ENCODE results near the gene ZRANB3. TPM values are rescaled to one million over a fixed set of nuclear protein-coding genes. Genes with fewer than 3 reads are reported as not detected.

The ZRANB3 gene
- total RNA-seq, 1 experiment from 2014 or later: 13.6 TPM

GRCh38 chr2:135175177-135175576 is 355.8 kb downstream of the ZRANB3 start:
- no peak for DNase-seq (ENCODE audit: low spot score)

- no peak for DNase-seq (ENCODE audit: low spot score)
Measured at GRCh38 chr2:135174810-135175093, 356.3 kb downstream of the ZRANB3 start.

GRCh38 chr2:135174049-135174809 is 356.8 kb downstream of the ZRANB3 start:
- DNase-seq (ENCODE audit: low spot score): no peak

GRCh38 chr2:135169900-135170753 is 360.9 kb downstream of the ZRANB3 start:
- DNase-seq (ENCODE audit: low spot score): no peak

GRCh38 chr2:135168204-135168856 is 362.7 kb downstream of the ZRANB3 start:
- no peak for DNase-seq (ENCODE audit: low spot score)

- no peak for DNase-seq (ENCODE audit: low spot score)
Measured at GRCh38 chr2:135167273-135167672, 363.7 kb downstream of the ZRANB3 start.

GRCh38 chr2:135164431-135164830 is 366.6 kb downstream of the ZRANB3 start:
- no peak for DNase-seq (ENCODE audit: low spot score)

- DNase-seq (ENCODE audit: low spot score): no peak
Measured at GRCh38 chr2:135163901-135164300, 367.1 kb downstream of the ZRANB3 start.

GRCh38 chr2:135163306-135163705 is 367.7 kb downstream of the ZRANB3 start:
- DNase-seq (ENCODE audit: low spot score): no peak

GRCh38 chr2:135162786-135163185 is 368.2 kb downstream of the ZRANB3 start:
- DNase-seq (ENCODE audit: low spot score): no peak

GRCh38 chr2:135162377-135162776 is 368.6 kb downstream of the ZRANB3 start:
- DNase-seq (ENCODE audit: low spot score): no peak

- no peak for DNase-seq (ENCODE audit: low spot score)
Measured at GRCh38 chr2:135159191-135159590, 371.8 kb downstream of the ZRANB3 start.

- no peak for DNase-seq (ENCODE audit: low spot score)
Measured at GRCh38 chr2:135157856-135158255, 373.2 kb downstream of the ZRANB3 start.

GRCh38 chr2:135154962-135155361 is 376.1 kb downstream of the ZRANB3 start:
- DNase-seq (ENCODE audit: low spot score): no peak

- no peak for DNase-seq (ENCODE audit: low spot score)
Measured at GRCh38 chr2:135152361-135152760, 378.7 kb downstream of the ZRANB3 start.

- DNase-seq (ENCODE audit: low spot score): no peak
Measured at GRCh38 chr2:135151615-135152014, 379.4 kb downstream of the ZRANB3 start.

GRCh38 chr2:135150725-135151124 is 380.3 kb downstream of the ZRANB3 start:
- DNase-seq (ENCODE audit: low spot score): no peak

GRCh38 chr2:135149251-135149650 is 381.8 kb downstream of the ZRANB3 start:
- DNase-seq (ENCODE audit: low spot score): no peak

- no peak for DNase-seq (ENCODE audit: low spot score)
Measured at GRCh38 chr2:135144343-135144742, 386.7 kb downstream of the ZRANB3 start.

GRCh38 chr2:135142323-135142722 is 388.7 kb downstream of the ZRANB3 start:
- no peak for DNase-seq (ENCODE audit: low spot score)

- DNase-seq (ENCODE audit: low spot score): no peak
Measured at GRCh38 chr2:135140606-135141005, 390.4 kb downstream of the ZRANB3 start.

- no peak for DNase-seq (ENCODE audit: low spot score)
Measured at GRCh38 chr2:135132314-135132713, 398.7 kb downstream of the ZRANB3 start.

GRCh38 chr2:135130751-135131150 is 400.3 kb downstream of the ZRANB3 start:
- DNase-seq (ENCODE audit: low spot score): no peak

Data from H4 (cell line).